ENCODE measurements around the gene ABCC2.
"Not testable (repeated sequence)": the region's sequence is repeated elsewhere in the genome, so short reads cannot be mapped to it uniquely, and the experiment has no call there.

ABCC2 gene

DNA sequence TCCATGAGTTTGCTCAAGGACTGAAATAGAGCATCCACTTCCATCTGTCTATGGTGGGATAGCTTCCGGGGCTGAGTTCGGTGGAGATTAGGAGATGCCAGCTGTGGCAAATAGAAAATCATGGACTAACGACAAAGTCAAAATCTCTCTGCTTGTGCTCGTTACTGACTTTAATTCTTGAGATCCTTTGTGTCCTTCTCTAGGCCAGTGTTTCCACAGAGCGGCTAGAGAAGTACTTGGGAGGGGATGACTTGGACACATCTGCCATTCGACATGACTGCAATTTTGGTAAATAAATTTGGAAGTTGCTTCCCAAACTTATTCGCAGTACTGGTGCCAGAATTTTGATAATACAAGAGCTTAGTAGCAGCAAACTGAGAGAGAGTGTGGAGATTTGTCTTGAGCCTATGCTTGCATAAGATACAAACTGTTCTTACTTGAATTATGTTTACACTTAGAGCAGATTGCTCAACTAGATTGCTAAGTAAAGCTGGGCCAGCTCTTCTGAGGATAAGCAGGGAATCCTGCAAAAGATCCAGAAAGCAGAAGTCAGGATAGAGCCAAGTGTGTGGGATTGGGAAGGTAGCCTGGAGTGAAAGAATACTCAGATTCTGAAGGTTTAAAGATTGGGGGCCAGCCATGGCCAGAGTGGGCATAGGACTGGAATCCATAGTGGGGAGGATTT, 27.6 kb downstream of the ABCC2 start:
- H3K4me3 ChIP-seq (ENCODE audit: low read depth, low read length) = no peak overlapping the region

DNA sequence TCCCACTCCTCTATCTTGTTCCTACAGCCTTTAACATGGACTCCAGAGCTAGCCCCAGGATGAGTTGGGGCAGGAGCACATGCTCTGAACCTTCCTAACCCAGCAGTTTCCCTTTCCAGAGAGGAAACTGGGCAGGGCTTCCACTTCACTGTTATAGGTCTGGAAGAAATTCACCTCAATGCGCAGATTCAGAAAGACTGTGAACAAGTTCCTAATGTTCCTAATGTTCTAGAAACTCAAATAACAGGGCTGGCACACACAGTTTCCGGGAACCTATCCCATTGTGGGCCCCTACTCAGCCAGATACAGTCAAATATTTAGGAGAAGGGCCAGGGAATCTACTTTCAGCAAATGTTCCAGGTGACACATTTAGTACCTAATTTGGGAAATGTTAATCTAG, 29.7 kb downstream of the ABCC2 start:
- no peak overlapping the region for H3K27ac ChIP-seq (ENCODE audit: low read depth, low read length)
- no peak overlapping the region for H3K4me3 ChIP-seq (ENCODE audit: low read depth, low read length)
- no peaks in the 10 kb centered on the region for H3K4me1 ChIP-seq (ENCODE audit: control insufficient read depth, insufficient read depth, low read length)
- H3K36me3 ChIP-seq (ENCODE audit: control insufficient read depth, insufficient read depth, low read length) = no peaks in the 10 kb centered on the region
- H3K27me3 ChIP-seq (ENCODE audit: control insufficient read depth, insufficient read depth, low read length) = no peaks in the 10 kb centered on the region
- no peak overlapping the region for H3K9ac ChIP-seq (ENCODE audit: low read length)
- H3K9me3 ChIP-seq (ENCODE audit: control insufficient read depth, insufficient read depth, low read depth, low read length) = no peaks in the 10 kb centered on the region

More for the DNA sequence above, 27.6 kb downstream of the ABCC2 start:
- Histone ChIP-seq H3K36me3 (ENCODE audit: control insufficient read depth, insufficient read depth, low read length) (no peaks in the 10 kb centered on the region), H3K4me1 (ENCODE audit: control insufficient read depth, insufficient read depth, low read length) (no peaks in the 10 kb centered on the region), H3K9ac (ENCODE audit: low read length) (no peak overlapping the region), H3K9me3 (ENCODE audit: control insufficient read depth, insufficient read depth, low read depth, low read length) (no peaks in the 10 kb centered on the region), H3K27ac (ENCODE audit: low read depth, low read length) (no peak overlapping the region), H3K27me3 (ENCODE audit: control insufficient read depth, insufficient read depth, low read length) (no peaks in the 10 kb centered on the region)

DNA sequence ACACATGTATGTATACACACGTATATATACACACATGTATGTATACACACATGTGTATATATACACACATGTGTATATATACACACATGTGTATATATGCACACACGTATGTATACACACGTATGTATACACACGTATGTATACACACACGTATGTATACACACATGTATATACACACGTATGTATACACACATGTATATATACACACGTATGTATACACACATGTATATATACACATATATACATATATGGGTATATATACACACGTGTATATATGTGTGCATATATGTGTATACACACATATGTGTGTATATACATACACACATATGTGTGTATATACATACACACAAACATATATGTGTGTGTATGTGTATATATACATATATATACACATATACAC, 31.7 kb downstream of the ABCC2 start:
- H3K9me3 ChIP-seq (ENCODE audit: control insufficient read depth, insufficient read depth, low read depth, low read length) = no peaks in the 10 kb centered on the region
- no peaks in the 10 kb centered on the region for H3K4me1 ChIP-seq (ENCODE audit: control insufficient read depth, insufficient read depth, low read length)
- no peak overlapping the region for H3K4me3 ChIP-seq (ENCODE audit: low read depth, low read length)
- no peak overlapping the region for H3K9ac ChIP-seq (ENCODE audit: low read length)
- no peaks in the 10 kb centered on the region for H3K36me3 ChIP-seq (ENCODE audit: control insufficient read depth, insufficient read depth, low read length)
- H3K27ac ChIP-seq (ENCODE audit: low read depth, low read length) = no peak overlapping the region
- no peaks in the 10 kb centered on the region for H3K27me3 ChIP-seq (ENCODE audit: control insufficient read depth, insufficient read depth, low read length)

DNA sequence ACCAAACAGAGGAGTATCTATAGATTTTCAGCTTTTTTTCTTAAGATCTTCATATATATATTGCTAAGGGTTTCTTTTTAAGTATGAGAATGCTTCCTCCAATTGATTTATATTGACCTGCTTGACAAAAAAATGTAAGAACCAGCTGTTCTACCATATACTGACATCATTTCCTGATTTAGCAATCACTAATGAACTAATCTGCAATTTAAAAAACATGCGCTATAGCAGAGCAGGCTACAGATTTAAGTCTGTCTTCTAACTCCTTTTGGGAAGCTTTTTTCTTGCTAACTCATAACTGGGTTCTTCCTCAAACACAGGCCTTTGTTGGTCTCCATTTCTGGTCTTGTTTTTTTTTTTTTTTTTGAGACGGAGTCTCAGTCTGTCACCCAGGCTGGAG, 33.2 kb downstream of the ABCC2 start:
- no peaks in the 10 kb centered on the region for H3K4me1 ChIP-seq (ENCODE audit: control insufficient read depth, insufficient read depth, low read length)
- H3K27me3 ChIP-seq (ENCODE audit: control insufficient read depth, insufficient read depth, low read length) = no peaks in the 10 kb centered on the region
- no peaks in the 10 kb centered on the region for H3K36me3 ChIP-seq (ENCODE audit: control insufficient read depth, insufficient read depth, low read length)
- H3K9ac ChIP-seq (ENCODE audit: low read length) = no peak overlapping the region
- H3K9me3 ChIP-seq (ENCODE audit: control insufficient read depth, insufficient read depth, low read depth, low read length) = no peaks in the 10 kb centered on the region
- H3K4me3 ChIP-seq (ENCODE audit: low read depth, low read length) = no peak overlapping the region
- H3K27ac ChIP-seq (ENCODE audit: low read depth, low read length) = no peak overlapping the region

DNA sequence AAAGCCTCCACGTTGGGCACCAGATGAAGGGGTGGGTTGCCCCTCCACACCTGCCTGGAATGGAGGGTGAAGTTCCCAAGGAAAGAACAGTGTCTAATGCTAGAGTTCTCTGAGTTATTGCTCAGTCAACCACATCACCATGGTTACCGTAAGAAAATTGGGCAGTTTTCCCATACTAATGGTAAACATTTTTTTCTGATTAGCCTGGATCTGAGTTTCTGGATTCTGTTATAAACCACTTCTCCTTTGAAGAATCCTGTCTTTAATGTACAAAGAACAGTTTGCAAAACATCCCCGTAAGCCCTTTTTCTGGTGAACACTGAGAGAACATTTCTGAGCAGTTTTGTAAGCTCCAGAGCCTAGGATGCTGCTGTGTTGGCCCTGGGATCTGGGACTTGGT, 45.5 kb downstream of the ABCC2 start:
- no peak overlapping the region for H3K27ac ChIP-seq (ENCODE audit: low read depth, low read length)

DNA sequence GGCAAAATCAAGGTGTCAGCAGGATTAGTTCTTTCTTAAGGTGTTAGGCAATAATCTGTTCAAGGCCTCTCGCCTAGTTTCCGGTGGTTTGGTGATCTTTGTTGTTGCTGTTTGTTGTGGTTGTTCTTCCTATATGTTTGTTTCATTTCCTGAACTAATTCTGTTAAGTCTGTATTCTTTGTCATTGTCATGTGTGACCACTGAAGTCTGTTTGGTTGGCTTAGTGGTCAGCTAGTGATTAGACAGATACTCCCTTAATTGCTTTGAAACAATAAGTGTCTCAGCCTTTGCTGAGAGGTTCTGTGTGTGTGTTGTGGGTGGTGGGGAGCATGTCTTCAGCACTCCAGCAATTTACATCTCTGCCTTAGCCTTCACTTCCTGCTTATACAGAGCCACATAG, 46.0 kb downstream of the ABCC2 start:
- H3K36me3 ChIP-seq (ENCODE audit: control insufficient read depth, insufficient read depth, low read length) = no peaks in the 10 kb centered on the region
- no peaks in the 10 kb centered on the region for H3K27me3 ChIP-seq (ENCODE audit: control insufficient read depth, insufficient read depth, low read length)
- H3K4me3 ChIP-seq (ENCODE audit: low read depth, low read length) = no peak overlapping the region
- no peak overlapping the region for H3K27ac ChIP-seq (ENCODE audit: low read depth, low read length)
- peaks cover 8% of the 10 kb centered on the region for H3K9me3 ChIP-seq (ENCODE audit: control insufficient read depth, insufficient read depth, low read depth, low read length)
- no peaks in the 10 kb centered on the region for H3K4me1 ChIP-seq (ENCODE audit: control insufficient read depth, insufficient read depth, low read length)
- no peak overlapping the region for H3K9ac ChIP-seq (ENCODE audit: low read length)

More for the DNA sequence above, 45.5 kb downstream of the ABCC2 start:
- no peaks in the 10 kb centered on the region for H3K27me3 ChIP-seq (ENCODE audit: control insufficient read depth, insufficient read depth, low read length)
- no peaks in the 10 kb centered on the region for H3K36me3 ChIP-seq (ENCODE audit: control insufficient read depth, insufficient read depth, low read length)
- peaks cover 8% of the 10 kb centered on the region for H3K9me3 ChIP-seq (ENCODE audit: control insufficient read depth, insufficient read depth, low read depth, low read length)
- no peak overlapping the region for H3K9ac ChIP-seq (ENCODE audit: low read length)
- H3K4me3 ChIP-seq (ENCODE audit: low read depth, low read length) = no peak overlapping the region
- no peaks in the 10 kb centered on the region for H3K4me1 ChIP-seq (ENCODE audit: control insufficient read depth, insufficient read depth, low read length)

DNA sequence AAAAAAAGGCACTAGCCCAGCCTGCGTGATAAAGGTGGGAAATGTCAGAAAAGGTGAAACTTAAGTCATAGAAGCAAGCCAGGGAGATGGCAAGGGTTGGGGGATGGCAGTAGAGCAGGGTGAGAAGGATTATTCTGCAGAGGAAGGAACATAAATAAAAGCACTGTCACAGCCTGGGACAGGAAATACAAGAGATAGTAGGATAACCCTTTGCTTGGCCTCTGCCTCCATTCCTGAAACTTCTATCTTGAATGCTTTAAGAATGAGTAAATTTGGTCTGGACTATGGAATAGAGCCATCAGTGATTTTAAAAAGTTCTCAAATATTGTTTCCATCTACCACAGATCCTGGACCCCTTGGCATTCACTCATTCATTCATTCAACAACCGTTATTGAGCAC, 50.0 kb downstream of the ABCC2 start:
- H3K27me3 ChIP-seq (ENCODE audit: control insufficient read depth, insufficient read depth, low read length) = no peaks in the 10 kb centered on the region
- no peak overlapping the region for H3K9ac ChIP-seq (ENCODE audit: low read length)
- no peaks in the 10 kb centered on the region for H3K36me3 ChIP-seq (ENCODE audit: control insufficient read depth, insufficient read depth, low read length)
- no peak overlapping the region for H3K27ac ChIP-seq (ENCODE audit: low read depth, low read length)
- H3K9me3 ChIP-seq (ENCODE audit: control insufficient read depth, insufficient read depth, low read depth, low read length) = peaks cover 8% of the 10 kb centered on the region
- H3K4me1 ChIP-seq (ENCODE audit: control insufficient read depth, insufficient read depth, low read length) = no peaks in the 10 kb centered on the region
- H3K4me3 ChIP-seq (ENCODE audit: low read depth, low read length) = no peak overlapping the region

DNA sequence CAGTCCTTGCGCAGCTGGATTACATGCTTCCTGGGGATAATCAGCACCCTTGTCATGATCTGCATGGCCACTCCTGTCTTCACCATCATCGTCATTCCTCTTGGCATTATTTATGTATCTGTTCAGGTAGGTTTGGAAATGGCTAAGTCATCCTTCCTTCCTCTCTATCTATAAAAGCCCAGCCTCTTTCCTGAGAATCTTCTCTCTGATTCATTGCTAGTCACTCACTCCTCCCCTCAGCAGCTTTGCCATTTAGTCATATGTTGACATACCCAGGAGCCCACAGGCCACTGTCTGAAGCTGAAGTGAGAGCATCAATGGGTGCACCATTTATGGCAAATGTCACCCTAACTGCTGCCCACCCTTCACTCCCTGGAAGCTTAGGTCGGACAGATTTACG, 52.0 kb downstream of the ABCC2 start:
- H3K4me3 ChIP-seq (ENCODE audit: low read depth, low read length) = no peak overlapping the region
- H3K36me3 ChIP-seq (ENCODE audit: control insufficient read depth, insufficient read depth, low read length) = no peaks in the 10 kb centered on the region
- no peak overlapping the region for H3K27ac ChIP-seq (ENCODE audit: low read depth, low read length)
- H3K9me3 ChIP-seq (ENCODE audit: control insufficient read depth, insufficient read depth, low read depth, low read length) = no peaks in the 10 kb centered on the region
- no peaks in the 10 kb centered on the region for H3K27me3 ChIP-seq (ENCODE audit: control insufficient read depth, insufficient read depth, low read length)
- no peak overlapping the region for H3K9ac ChIP-seq (ENCODE audit: low read length)
- no peaks in the 10 kb centered on the region for H3K4me1 ChIP-seq (ENCODE audit: control insufficient read depth, insufficient read depth, low read length)

DNA sequence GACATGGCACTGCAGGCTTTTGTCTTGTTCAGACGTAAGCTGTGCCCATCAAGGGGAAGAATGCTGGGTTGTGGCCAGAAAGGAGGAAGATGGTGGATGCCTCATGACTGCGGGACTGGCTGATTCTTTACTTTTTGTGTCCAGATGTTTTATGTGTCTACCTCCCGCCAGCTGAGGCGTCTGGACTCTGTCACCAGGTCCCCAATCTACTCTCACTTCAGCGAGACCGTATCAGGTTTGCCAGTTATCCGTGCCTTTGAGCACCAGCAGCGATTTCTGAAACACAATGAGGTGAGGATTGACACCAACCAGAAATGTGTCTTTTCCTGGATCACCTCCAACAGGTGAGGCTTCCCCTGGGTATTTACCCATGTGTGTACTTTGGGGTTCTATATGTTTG, 53.5 kb downstream of the ABCC2 start:
- no peaks in the 10 kb centered on the region for H3K4me1 ChIP-seq (ENCODE audit: control insufficient read depth, insufficient read depth, low read length)
- no peaks in the 10 kb centered on the region for H3K36me3 ChIP-seq (ENCODE audit: control insufficient read depth, insufficient read depth, low read length)
- no peaks in the 10 kb centered on the region for H3K27me3 ChIP-seq (ENCODE audit: control insufficient read depth, insufficient read depth, low read length)
- H3K9me3 ChIP-seq (ENCODE audit: control insufficient read depth, insufficient read depth, low read depth, low read length) = no peaks in the 10 kb centered on the region
- H3K27ac ChIP-seq (ENCODE audit: low read depth, low read length) = no peak overlapping the region
- no peak overlapping the region for H3K4me3 ChIP-seq (ENCODE audit: low read depth, low read length)
- H3K9ac ChIP-seq (ENCODE audit: low read length) = no peak overlapping the region

DNA sequence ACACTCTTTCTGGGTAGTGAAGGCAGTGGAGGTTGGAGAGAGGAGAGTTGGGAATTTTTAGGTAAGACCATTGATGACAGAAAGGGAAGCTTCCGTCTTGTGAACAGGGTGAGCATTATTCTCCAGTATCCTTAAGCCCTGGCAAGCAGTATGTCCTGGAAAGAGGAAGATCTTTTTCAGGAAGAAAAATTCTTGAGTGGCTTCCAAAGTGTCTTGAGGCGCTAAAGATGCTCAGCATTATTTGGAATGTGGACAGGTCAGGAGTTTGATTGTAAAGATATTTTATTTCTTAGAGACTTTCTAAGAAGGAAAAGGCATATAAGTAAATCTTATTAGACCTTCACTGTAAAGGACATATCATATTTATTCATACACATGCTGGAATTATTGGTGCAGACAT, 54.3 kb downstream of the ABCC2 start:
- H3K9ac ChIP-seq (ENCODE audit: low read length) = no peak overlapping the region
- no peak overlapping the region for H3K27ac ChIP-seq (ENCODE audit: low read depth, low read length)
- H3K36me3 ChIP-seq (ENCODE audit: control insufficient read depth, insufficient read depth, low read length) = no peaks in the 10 kb centered on the region
- H3K27me3 ChIP-seq (ENCODE audit: control insufficient read depth, insufficient read depth, low read length) = no peaks in the 10 kb centered on the region
- H3K4me3 ChIP-seq (ENCODE audit: low read depth, low read length) = no peak overlapping the region
- no peaks in the 10 kb centered on the region for H3K9me3 ChIP-seq (ENCODE audit: control insufficient read depth, insufficient read depth, low read depth, low read length)
- H3K4me1 ChIP-seq (ENCODE audit: control insufficient read depth, insufficient read depth, low read length) = no peaks in the 10 kb centered on the region

DNA sequence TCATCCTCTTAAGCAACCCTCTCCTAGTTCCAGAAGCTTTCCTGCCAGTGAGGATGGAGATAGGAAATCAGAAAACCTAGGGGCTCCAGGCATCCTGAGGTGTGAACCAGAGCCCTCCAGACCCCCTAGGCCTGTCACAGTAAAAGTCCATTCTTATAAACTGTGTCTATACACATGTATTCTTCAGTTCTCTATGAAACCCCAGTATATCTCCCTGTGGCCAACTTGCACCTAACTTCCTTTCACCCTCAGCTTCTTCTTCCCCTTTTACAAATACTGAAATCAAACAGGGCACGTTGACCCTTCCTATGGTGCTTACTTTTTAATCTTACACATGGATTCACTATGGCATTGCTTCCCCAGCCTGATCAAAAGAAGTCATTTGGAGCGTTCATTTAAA, 58.4 kb downstream of the ABCC2 start:
- not testable (repeated sequence) for H3K9ac ChIP-seq (ENCODE audit: low read length); H3K36me3 ChIP-seq (ENCODE audit: control insufficient read depth, insufficient read depth, low read length); H3K4me3 ChIP-seq (ENCODE audit: low read depth, low read length); H3K27ac ChIP-seq (ENCODE audit: low read depth, low read length); H3K9me3 ChIP-seq (ENCODE audit: control insufficient read depth, insufficient read depth, low read depth, low read length); H3K27me3 ChIP-seq (ENCODE audit: control insufficient read depth, insufficient read depth, low read length); H3K4me1 ChIP-seq (ENCODE audit: control insufficient read depth, insufficient read depth, low read length)

DNA sequence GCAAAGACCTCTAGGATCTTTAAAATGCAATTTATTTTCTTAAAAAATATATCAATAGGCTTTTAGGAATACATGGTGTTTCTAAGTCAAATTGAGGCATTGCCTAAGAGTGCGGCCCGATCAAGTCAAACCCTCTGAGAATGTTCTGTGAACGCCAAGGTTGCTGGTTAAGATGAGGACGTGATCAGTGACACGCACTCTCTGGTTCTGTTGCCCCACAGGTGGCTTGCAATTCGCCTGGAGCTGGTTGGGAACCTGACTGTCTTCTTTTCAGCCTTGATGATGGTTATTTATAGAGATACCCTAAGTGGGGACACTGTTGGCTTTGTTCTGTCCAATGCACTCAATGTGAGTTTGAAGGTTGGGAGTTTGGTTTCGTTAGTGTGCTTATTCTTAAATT, 59.3 kb downstream of the ABCC2 start:
- Histone ChIP-seq H3K4me1 (ENCODE audit: control insufficient read depth, insufficient read depth, low read length) (peaks cover 13% of the 10 kb centered on the region), H3K36me3 (ENCODE audit: control insufficient read depth, insufficient read depth, low read length) (no peaks in the 10 kb centered on the region), H3K9ac (ENCODE audit: low read length) (no peak overlapping the region), H3K27ac (ENCODE audit: low read depth, low read length) (no peak overlapping the region), H3K27me3 (ENCODE audit: control insufficient read depth, insufficient read depth, low read length) (peaks cover 2% of the 10 kb centered on the region; the same call in 1 of the 2 replicates), H3K9me3 (ENCODE audit: control insufficient read depth, insufficient read depth, low read depth, low read length) (no peaks in the 10 kb centered on the region), H3K4me3 (ENCODE audit: low read depth, low read length) (no peak overlapping the region)

Data from HUES6 (cell line).